ENCODE results near the gene CCDC172. TPM values are rescaled to one million over a fixed set of nuclear protein-coding genes. Genes with fewer than 3 reads are reported as not detected.

CCDC172 gene
- total and polyA plus RNA-seq, 2 of the 8 experiments (the other 6 are each of a cell fraction or from before 2014, with no cell fraction given): 1.1 to 3.6 TPM

- no peaks in the 10 kb centered on the region for H3K79me1 ChIP-seq (ENCODE audit: low read depth, low read length)
- 97% methylated on average over 2 of the region's 2 CpGs; no CpG with 5 or more reads in 1 of the 2 experiments for WGBS, 2 experiments (ENCODE audit: extremely low coverage in 1 of 2, insufficient coverage in 1 of 2, insufficient read length in 1 of 2, insufficient replicate concordance in 2 of 2, low coverage in 1 of 2, low lambda C conversion rate in 2 of 2, missing lambda C conversion rate in 1 of 2)
- no peak overlapping the region for H3K18ac ChIP-seq (ENCODE audit: extremely low read depth, low read length)
- no peaks in the 10 kb centered on the region for H3K27me3 ChIP-seq (replicated peaks in 1 of 4; ENCODE audit: control insufficient read depth in 3 of 4, extremely low read depth in 1 of 4, insufficient read depth in 3 of 4, low read length in 3 of 4)
- H4K5ac ChIP-seq (ENCODE audit: insufficient read length, low read depth, low read length): no peak overlapping the region
- no peak for FAIRE-seq
- TF ChIP-seq EP300 (IDR thresholded peaks at IDR 0.05; ENCODE audit: borderline replicate concordance in 1 of 2, low read depth in 2 of 2, low read length in 2 of 2): no peak
- TF ChIP-seq SIN3A (conservative IDR thresholded peaks at IDR 0.05 in 1 of 2, IDR thresholded peaks at IDR 0.05 in 1 of 2; ENCODE audit: low read depth in 1 of 2, low read length in 2 of 2): no peak
- no peak for TF ChIP-seq KDM4A (IDR thresholded peaks at IDR 0.05; ENCODE audit: low read depth, low read length, severe bottlenecking)
- no peak for TF ChIP-seq RXRA (IDR thresholded peaks at IDR 0.05; ENCODE audit: insufficient read depth, low read depth, low read length)
- no peak for TF ChIP-seq ZNF274 (IDR thresholded peaks at IDR 0.05; ENCODE audit: borderline replicate concordance, extremely low read depth, low read length)
- TF ChIP-seq CREB1 (IDR thresholded peaks at IDR 0.05): no peak
- TF ChIP-seq RBBP5 (IDR thresholded peaks at IDR 0.05; ENCODE audit: borderline replicate concordance, low read depth, low read length): no peak
- no peak for TF ChIP-seq TBP (IDR thresholded peaks at IDR 0.05; ENCODE audit: low read depth, low read length)
- no peak for TF ChIP-seq SP1 (IDR thresholded peaks at IDR 0.05; ENCODE audit: low read depth, low read length)
- no peak for TF ChIP-seq NRF1 (IDR thresholded peaks at IDR 0.05; ENCODE audit: low read depth, low read length)
- TF ChIP-seq ASH2L (IDR thresholded peaks at IDR 0.05; ENCODE audit: low read length): no peak
- no peak overlapping the region for H2BK12ac ChIP-seq (ENCODE audit: low read depth, low read length)
- no peak overlapping the region for H3K27ac ChIP-seq (ENCODE audit: low read depth, low read length)
- no peak overlapping the region for H2BK20ac ChIP-seq (ENCODE audit: low read length)
- no peak overlapping the region for H3K4me3 ChIP-seq (ENCODE audit: extremely low read depth in 1 of 4, insufficient read depth in 2 of 4, low read depth in 3 of 4, low read length in 4 of 4)
- ChIA-PET CTCF (ENCODE audit: partially characterized antibody) (interaction anchor here (0.9 to 1.4 kb wide), 2 partner anchors 30 to 69 kb away, joined by 3 read pairs; no protein-coding TSS in a partner anchor), POLR2A (ENCODE audit: partially characterized antibody) (no interaction called here)
- DNase-seq (ENCODE audit: low read depth in 1 of 2, low spot score in 2 of 2): no peak
- no peaks in the 10 kb centered on the region for H3K36me3 ChIP-seq (ENCODE audit: control insufficient read depth in 2 of 4, insufficient read depth in 4 of 4, low read length in 3 of 4)
- no peak overlapping the region for H2BK120ac ChIP-seq (replicated peaks; ENCODE audit: low read depth, low read length)
- no peak overlapping the region for H3K9ac ChIP-seq (replicated peaks in 1 of 4; ENCODE audit: extremely low read depth in 1 of 4, low read depth in 3 of 4, low read length in 3 of 4)
- no peak overlapping the region for H3K4ac ChIP-seq (replicated peaks; ENCODE audit: insufficient read length, low read depth, low read length)
- H3K9me3 ChIP-seq (ENCODE audit: insufficient read depth in 2 of 2, low read depth in 1 of 2, low read length in 1 of 2): no peaks in the 10 kb centered on the region
- no peak overlapping the region for H3K14ac ChIP-seq (ENCODE audit: insufficient read length)
- H2BK15ac ChIP-seq (ENCODE audit: low read length): no peak overlapping the region
- H3K79me2 ChIP-seq (ENCODE audit: control insufficient read depth in 1 of 2, insufficient read depth in 2 of 2, low read length in 2 of 2): no peaks in the 10 kb centered on the region
- 0 out of 7 replicates have a peak, but pooled peaks cover 0 to 2% (median 0%) of the 10 kb centered on the region in 4 experiments for H3K4me1 ChIP-seq (replicated peaks in 1 of 4; ENCODE audit: control insufficient read depth in 3 of 4, insufficient read depth in 4 of 4, low read length in 3 of 4)
- no peak overlapping the region for H3K4me2 ChIP-seq (ENCODE audit: insufficient read depth in 1 of 2, low read depth in 2 of 2, low read length in 2 of 2)
- H2AFZ ChIP-seq (ENCODE audit: low read length): no peak overlapping the region
- no peak overlapping the region for H4K8ac ChIP-seq (ENCODE audit: extremely low read depth, insufficient read depth, low read length)
- no peak overlapping the region for H2AK5ac ChIP-seq (ENCODE audit: low read depth, low read length)
- H3K23me2 ChIP-seq (ENCODE audit: low read depth, low read length): no peaks in the 10 kb centered on the region
- H2BK5ac ChIP-seq (ENCODE audit: low read depth, low read length): no peak overlapping the region
- H4K91ac ChIP-seq (replicated peaks; ENCODE audit: insufficient read length, low read length): no peak overlapping the region
- H4K20me1 ChIP-seq (replicated peaks in 1 of 2; ENCODE audit: control insufficient read depth in 1 of 2, insufficient read depth in 2 of 2, low read length in 2 of 2): no peaks in the 10 kb centered on the region
- no peak overlapping the region for H3K23ac ChIP-seq (ENCODE audit: insufficient read length)
- H3K56ac ChIP-seq (replicated peaks; ENCODE audit: insufficient read length, low read depth, low read length): no peak overlapping the region
These were observed 31.1 kb downstream of the CCDC172 start for GRCh38 chr10:116355341-116355740.
